ENCODE measurements around the gene PLCG1. TPM values are rescaled to one million over a fixed set of nuclear protein-coding genes. Genes with fewer than 3 reads are reported as not detected.
A peak's percentile ranks its signal among the peaks of the same experiment; 100 is the strongest.

Gene PLCG1
- total and polyA plus RNA-seq, 11 donors, result 32.5 to 72.2 (median 52.8) TPM

DNA sequence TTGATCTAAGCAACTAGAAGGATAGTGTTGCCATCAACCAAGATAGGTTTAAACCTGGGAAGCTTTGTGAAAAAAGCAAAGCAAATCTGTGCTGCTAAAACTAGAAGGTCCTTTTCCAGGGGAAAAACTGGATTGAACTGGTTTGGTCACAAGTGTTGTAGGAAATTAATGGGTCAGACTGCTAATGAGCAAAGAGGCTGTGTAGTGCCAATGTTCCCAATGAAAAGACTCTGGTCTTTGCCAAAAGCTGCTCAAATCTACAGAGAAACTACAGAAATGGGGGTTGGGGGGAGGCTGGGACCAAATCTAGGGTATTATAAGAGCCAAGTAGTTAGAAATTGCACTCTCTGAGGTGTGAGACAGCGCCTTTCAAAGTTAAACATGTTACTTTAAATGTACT, 85.0 kb downstream of the PLCG1 start:
- Histone ChIP-seq H3K4me1 (peaks cover 0 to 33% (median 14%) of the 10 kb centered on the region in 12 donors), H3K27me3 (no peaks in the 10 kb centered on the region), H3K4me3 (no peak overlapping the region), H3K27ac (peak overlapping the region in 7 of 12 donors; percentile 8 to 58 (median 43)), H3K36me3 (no peaks in the 10 kb centered on the region), H3K9me3 (no peaks in the 10 kb centered on the region)
- 94 to 100% (median 99%) methylated on average over 1 of the region's 1 CpG for WGBS, 4 donors
- ATAC-seq (no peak), DNase-seq (no peak)
- TF ChIP-seq, protein P1, sequence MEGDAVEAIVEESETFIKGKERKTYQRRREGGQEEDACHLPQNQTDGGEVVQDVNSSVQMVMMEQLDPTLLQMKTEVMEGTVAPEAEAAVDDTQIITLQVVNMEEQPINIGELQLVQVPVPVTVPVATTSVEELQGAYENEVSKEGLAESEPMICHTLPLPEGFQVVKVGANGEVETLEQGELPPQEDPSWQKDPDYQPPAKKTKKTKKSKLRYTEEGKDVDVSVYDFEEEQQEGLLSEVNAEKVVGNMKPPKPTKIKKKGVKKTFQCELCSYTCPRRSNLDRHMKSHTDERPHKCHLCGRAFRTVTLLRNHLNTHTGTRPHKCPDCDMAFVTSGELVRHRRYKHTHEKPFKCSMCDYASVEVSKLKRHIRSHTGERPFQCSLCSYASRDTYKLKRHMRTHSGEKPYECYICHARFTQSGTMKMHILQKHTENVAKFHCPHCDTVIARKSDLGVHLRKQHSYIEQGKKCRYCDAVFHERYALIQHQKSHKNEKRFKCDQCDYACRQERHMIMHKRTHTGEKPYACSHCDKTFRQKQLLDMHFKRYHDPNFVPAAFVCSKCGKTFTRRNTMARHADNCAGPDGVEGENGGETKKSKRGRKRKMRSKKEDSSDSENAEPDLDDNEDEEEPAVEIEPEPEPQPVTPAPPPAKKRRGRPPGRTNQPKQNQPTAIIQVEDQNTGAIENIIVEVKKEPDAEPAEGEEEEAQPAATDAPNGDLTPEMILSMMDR (IDR thresholded peaks at IDR 0.05), result no peak
- TF ChIP-seq POLR2A (IDR thresholded peaks at IDR 0.05), result no peak
- intact Hi-C loops (cut with DNase I), result no loop called here

DNA sequence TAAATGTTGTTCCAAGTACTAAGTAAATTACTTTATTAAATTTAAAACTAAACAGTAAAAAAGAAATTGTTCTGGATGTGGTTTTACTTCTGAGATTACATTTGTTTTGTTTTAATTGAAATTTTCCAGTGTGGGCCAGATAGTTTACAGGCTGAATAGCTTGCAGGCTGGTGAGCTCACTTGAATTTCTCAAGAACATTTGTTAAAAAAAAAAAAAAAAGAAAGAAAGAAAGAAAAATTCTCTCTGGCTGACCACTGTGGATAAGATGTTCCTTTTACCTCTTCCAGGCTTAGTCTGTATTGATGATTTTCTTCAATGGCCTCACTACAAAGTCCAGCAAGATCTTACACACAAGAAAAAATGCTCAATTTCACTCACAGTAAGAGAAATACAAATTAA, 85.4 kb downstream of the PLCG1 start:
- Histone ChIP-seq H3K27ac (peak overlapping the region in 8 of 12 donors; percentile 8 to 58 (median 37)), H3K27me3 (no peaks in the 10 kb centered on the region)

DNA sequence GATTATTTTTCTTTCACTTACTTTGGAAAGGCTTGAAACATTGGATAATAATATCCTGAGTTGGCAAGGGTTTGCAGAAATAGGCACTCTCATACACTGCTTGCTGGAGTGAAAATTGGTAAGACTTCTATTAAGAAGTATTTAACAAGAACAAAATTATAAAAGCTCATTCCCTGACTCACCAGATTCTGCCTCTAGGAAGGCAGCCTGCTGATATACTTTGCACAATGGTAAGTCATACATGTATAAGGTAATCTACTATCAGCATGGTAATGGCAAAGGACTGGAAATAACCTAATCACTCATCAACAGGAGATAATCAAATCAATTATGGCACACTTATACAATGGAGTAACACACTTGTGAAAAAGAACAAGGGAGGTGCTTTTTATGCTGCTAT, 85.8 kb downstream of the PLCG1 start:
- no peak for TF ChIP-seq POLR2A (IDR thresholded peaks at IDR 0.05)
- TF ChIP-seq, protein P1 (IDR thresholded peaks at IDR 0.05), result no peak
- H3K27ac ChIP-seq, result peak overlapping the region in 7 of 12 donors; percentile 3 to 58 (median 14)
- H3K36me3 ChIP-seq, result no peaks in the 10 kb centered on the region
- no peaks in the 10 kb centered on the region for H3K27me3 ChIP-seq
- DNase-seq (no peak), ATAC-seq (no peak)
- no peak overlapping the region for H3K4me3 ChIP-seq
- H3K9me3 ChIP-seq, result no peaks in the 10 kb centered on the region
- intact Hi-C loops (cut with DNase I), result no loop called here
- peaks cover 0 to 31% (median 16%) of the 10 kb centered on the region in 12 donors for H3K4me1 ChIP-seq

More for the DNA sequence above, 85.4 kb downstream of the PLCG1 start:
- intact Hi-C loops (cut with DNase I), result no loop called here
- H3K9me3 ChIP-seq, result no peaks in the 10 kb centered on the region
- peak in 2 of 4 donors; percentile 13 to 25 for ATAC-seq
- no peak for DNase-seq
- H3K36me3 ChIP-seq, result no peaks in the 10 kb centered on the region
- TF ChIP-seq, protein P1 (IDR thresholded peaks at IDR 0.05), result no peak
- no peak for TF ChIP-seq POLR2A (IDR thresholded peaks at IDR 0.05)
- peaks cover 0 to 33% (median 14%) of the 10 kb centered on the region in 12 donors for H3K4me1 ChIP-seq
- no peak overlapping the region for H3K4me3 ChIP-seq

DNA sequence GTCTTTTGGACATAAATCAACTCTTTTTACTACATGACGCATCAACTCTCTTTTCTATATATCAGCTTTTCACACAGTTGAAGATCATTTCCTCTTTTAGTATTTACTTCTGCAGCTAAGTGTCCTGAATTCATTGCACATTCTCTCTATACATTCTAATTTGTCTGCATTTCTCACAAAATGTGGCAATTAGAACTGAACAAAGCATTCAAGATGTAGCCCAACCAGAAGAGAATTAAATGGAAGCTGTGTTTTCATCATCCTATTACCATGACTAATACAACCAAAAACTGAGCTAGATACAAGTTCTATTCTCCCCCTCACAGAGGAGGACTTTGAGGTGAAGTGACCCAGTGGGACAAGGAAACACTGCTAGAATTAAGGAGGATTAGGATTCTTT, 86.9 kb downstream of the PLCG1 start:
- no peaks in the 10 kb centered on the region for H3K9me3 ChIP-seq
- no peak overlapping the region for H3K4me3 ChIP-seq
- no peak overlapping the region for H3K27ac ChIP-seq
- DNase-seq (no peak), ATAC-seq (no peak)
- WGBS, 4 donors, result 89 to 97% (median 95%) methylated on average over 1 of the region's 1 CpG
- H3K27me3 ChIP-seq, result no peaks in the 10 kb centered on the region
- TF ChIP-seq, protein P1 (IDR thresholded peaks at IDR 0.05), result no peak
- no peak for TF ChIP-seq POLR2A (IDR thresholded peaks at IDR 0.05)
- no peaks in the 10 kb centered on the region for H3K36me3 ChIP-seq
- peaks cover 0 to 36% (median 25%) of the 10 kb centered on the region in 12 donors for H3K4me1 ChIP-seq
- intact Hi-C loops (cut with DNase I), result no loop called here
